ENCODE measurements around the gene CDKL5.

The CDKL5 gene

GRCh38 chrX:18692541-18692940 lies 267.1 kb downstream of the CDKL5 start:
- no peak overlapping the region for H3K27ac ChIP-seq
- TF ChIP-seq CTCF (conservative IDR thresholded peaks at IDR 0.05), result no peak

- no peak for TF ChIP-seq CTCF (conservative IDR thresholded peaks at IDR 0.05)
- no peak overlapping the region for H3K27ac ChIP-seq
These were observed 271.2 kb downstream of the CDKL5 start for GRCh38 chrX:18696653-18697052.

DNA sequence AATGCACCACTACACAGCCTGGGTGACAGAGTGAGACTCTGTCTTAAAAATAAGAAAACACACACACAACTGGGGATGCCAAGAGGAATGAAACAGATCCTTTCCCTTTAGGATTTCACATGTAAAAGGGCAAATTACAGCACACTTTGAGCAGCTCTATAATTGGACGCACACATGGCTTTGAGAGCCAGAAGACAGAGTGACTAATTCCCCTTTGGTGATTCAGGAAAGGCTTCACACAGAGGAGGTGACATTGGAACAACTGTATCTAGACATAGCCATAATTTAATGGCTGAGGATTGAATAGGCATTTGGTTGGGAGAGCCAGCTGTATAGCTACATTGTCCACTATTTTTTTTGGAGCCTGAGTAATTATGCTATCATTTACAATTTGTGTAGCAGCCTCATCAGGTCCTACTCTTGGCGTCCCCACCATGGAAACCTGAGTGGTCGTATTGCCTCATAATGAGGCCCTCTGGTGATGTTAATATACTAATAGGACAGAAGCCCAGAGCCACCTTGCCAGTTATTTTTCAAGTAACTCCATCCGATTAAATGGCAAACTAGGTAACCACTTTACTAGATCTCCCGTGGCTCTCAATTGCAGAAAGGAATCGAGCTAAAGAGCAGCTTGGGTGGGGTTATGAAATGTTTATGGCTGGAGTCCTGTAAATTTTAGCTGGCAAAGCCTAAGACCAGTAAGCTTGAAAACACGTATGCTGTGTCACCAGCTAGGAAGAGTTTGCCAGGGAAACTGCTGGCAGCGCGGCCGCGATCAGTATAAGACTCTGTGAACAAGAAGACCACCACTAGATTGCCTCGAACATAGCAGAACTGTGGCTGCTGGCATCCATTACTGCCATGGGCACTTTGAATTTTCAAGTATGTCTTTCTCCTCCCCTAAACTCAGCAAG lies 273.6 kb downstream of the CDKL5 start:
- no peak overlapping the region for H3K27ac ChIP-seq
- no peak for TF ChIP-seq CTCF (conservative IDR thresholded peaks at IDR 0.05)

- no peak for TF ChIP-seq CTCF (conservative IDR thresholded peaks at IDR 0.05)
- H3K27ac ChIP-seq, result peak overlapping the region; percentile 60
These were observed 276.4 kb downstream of the CDKL5 start for GRCh38 chrX:18701621-18702361.

DNA sequence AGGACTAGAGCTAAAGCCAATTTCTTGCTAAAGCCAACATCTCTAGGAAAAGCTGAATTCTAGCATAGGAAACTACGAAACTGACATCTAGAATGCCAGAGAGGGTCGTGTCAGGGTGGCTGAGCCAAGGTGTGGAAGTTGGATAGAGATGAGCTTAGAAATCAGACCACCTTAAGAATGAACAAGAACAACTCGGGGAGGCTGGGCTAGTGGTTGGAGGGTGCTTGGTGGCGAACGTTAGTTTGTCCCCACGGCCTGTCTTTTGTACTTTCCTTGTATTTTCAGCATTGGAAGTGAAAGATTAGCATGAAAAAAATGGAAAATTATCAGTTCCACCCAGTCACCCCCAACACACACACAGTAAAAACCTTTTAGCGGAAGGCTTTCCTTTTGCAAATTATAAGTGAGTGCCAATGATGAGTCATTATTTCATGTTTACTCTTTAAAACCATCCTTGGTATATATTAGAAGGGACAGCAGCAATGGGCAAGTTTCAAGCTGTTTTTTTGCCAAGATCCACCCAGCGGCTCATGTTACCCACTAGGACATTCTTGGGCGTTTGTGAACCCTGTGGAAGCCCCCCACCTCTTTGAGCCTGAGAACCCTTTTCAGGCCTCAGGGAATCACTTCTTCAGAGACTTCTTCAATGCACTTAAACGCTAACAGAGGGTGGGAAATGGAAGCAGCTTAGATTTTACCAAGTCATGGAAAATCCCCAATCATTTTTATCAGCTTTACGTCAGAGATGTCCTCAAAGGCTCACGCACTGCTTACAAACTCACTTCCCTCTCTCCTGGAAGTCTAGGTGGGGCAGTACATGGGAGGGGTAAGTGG lies 277.2 kb downstream of the CDKL5 start:
- H3K27ac ChIP-seq, result peak overlapping the region; percentile 60
- no peak for TF ChIP-seq CTCF (conservative IDR thresholded peaks at IDR 0.05)

Measured in VCaP (cell line).